HEK293 (cell line): Measurements from ENCODE around the gene CRIM1.

ENCODE experiments used
- CTCF ChIA-PET: fragments of 350-600 bp; formaldehyde crosslinking; extraction: SDS; loops from one replicate; lab custom pipeline; 2021; ENCODE audit warnings: antibody characterized with exemption; lab: Yijun Ruan, JAX
- POLR2A ChIA-PET: fragments of 300-600 bp; formaldehyde crosslinking; extraction: SDS; loops from one replicate; lab custom pipeline; 2020; ENCODE audit warnings: antibody characterized with exemption, inconsistent platforms; lab: Yijun Ruan, JAX
- H3K27ac ChIP-seq: fragments of 200-500 bp; sonication (Bioruptor generic); 2 replicates; pipeline ENCODE4 v1.5.1; 2014; ENCODE audit warnings: low read depth, low read length, control low read depth, inconsistent platforms; ENCODE audit errors: extremely low read depth
- H3K36me3 ChIP-seq, 2 experiments: fragments of 200-500 bp in 1 of 2; sonication (Bioruptor generic) in 1 of 2; 1 replicate in 1 of 2; 2 replicates in 1 of 2; pipeline ENCODE4 v1.5.1; 2014 to 2017; ENCODE audit warnings: inconsistent platforms in 2 of 2, low read length in 2 of 2; ENCODE audit not compliant: control insufficient read depth in 2 of 2, insufficient read depth in 1 of 2
- H3K4me1 ChIP-seq: fragments of 200-500 bp; sonication (Bioruptor generic); 2 replicates; pipeline ENCODE4 v1.5.1; 2014; ENCODE audit warnings: mild to moderate bottlenecking, low read length, inconsistent platforms; ENCODE audit not compliant: control insufficient read depth, insufficient read depth
- H3K4me3 ChIP-seq: 2 replicates; pipeline ENCODE4 v1.5.1; 2011; ENCODE audit warnings: low read depth, mild to moderate bottlenecking, control low read depth, low read length, moderate library complexity
- H3K9me3 ChIP-seq: fragments of 200-500 bp; sonication (Bioruptor generic); 2 replicates; pipeline ENCODE4 v1.5.1; 2014; ENCODE audit warnings: low read depth, low read length, inconsistent platforms; ENCODE audit not compliant: control insufficient read depth, insufficient read depth
- EGR2 ChIP-seq: fragments of 450-650 bp; formaldehyde crosslinking; IDR thresholded peaks from 2 replicates; pipeline ENCODE4 v1.5.1; 2016; ENCODE audit warnings: low read depth, missing biosample characterization, missing genetic modification characterization
- KLF10 ChIP-seq: fragments of 450-650 bp; IDR thresholded peaks from 2 replicates; pipeline ENCODE4 v1.5.1; 2018; ENCODE audit warnings: missing biosample characterization, mild to moderate bottlenecking, missing genetic modification characterization
- KLF8 ChIP-seq: fragments of 450-650 bp; formaldehyde crosslinking; IDR thresholded peaks from 2 replicates; pipeline ENCODE4 v1.5.1; 2016; ENCODE audit warnings: missing biosample characterization, missing genetic modification characterization
- MZF1 ChIP-seq: fragments of 450-650 bp; formaldehyde crosslinking; IDR thresholded peaks from 2 replicates; pipeline ENCODE4 v1.5.1; 2017; ENCODE audit warnings: missing biosample characterization, missing genetic modification characterization, borderline replicate concordance
- PATZ1 ChIP-seq: fragments of 450-650 bp; formaldehyde crosslinking; IDR thresholded peaks from 2 replicates; pipeline ENCODE4 v1.5.1; 2016; ENCODE audit warnings: missing biosample characterization, missing genetic modification characterization
- SCRT2 ChIP-seq: fragments of 450-650 bp; formaldehyde crosslinking; IDR thresholded peaks from 2 replicates; pipeline ENCODE4 v1.5.1; 2016; ENCODE audit warnings: missing biosample characterization, missing genetic modification characterization
- SETDB1 ChIP-seq: IDR thresholded peaks from one replicate; pipeline ENCODE4 v1.6.1; 2017; ENCODE audit warnings: mild to moderate bottlenecking, low read length, moderate library complexity, mixed read lengths; ENCODE audit not compliant: insufficient read length
- TRIM28 ChIP-seq: IDR thresholded peaks from 2 replicates; pipeline ENCODE4 v1.6.1; 2011; ENCODE audit warnings: low read length, control low read depth, borderline replicate concordance
- WT1 ChIP-seq: fragments of 450-650 bp; formaldehyde crosslinking; IDR thresholded peaks from 2 replicates; pipeline ENCODE4 v1.5.1; 2016; ENCODE audit warnings: missing biosample characterization, missing genetic modification characterization
- ZBTB20 ChIP-seq: fragments of 450-650 bp; formaldehyde crosslinking; IDR thresholded peaks from 2 replicates; pipeline ENCODE4 v1.5.1; 2016; ENCODE audit warnings: missing biosample characterization, missing genetic modification characterization
- ZBTB44 ChIP-seq: fragments of 450-650 bp; IDR thresholded peaks from 2 replicates; pipeline ENCODE4 v1.5.1; 2018; ENCODE audit warnings: missing biosample characterization, mild to moderate bottlenecking, missing genetic modification characterization
- ZNF112 ChIP-seq: fragments of 450-650 bp; formaldehyde crosslinking; IDR thresholded peaks from 2 replicates; pipeline ENCODE4 v1.5.0; 2017; ENCODE audit warnings: missing biosample characterization, missing genetic modification characterization
- ZNF114 ChIP-seq: fragments of 450-650 bp; formaldehyde crosslinking; IDR thresholded peaks from 2 replicates; pipeline ENCODE4 v1.5.0; 2017; ENCODE audit warnings: missing biosample characterization, missing genetic modification characterization
- ZNF121 ChIP-seq: fragments of 450-650 bp; formaldehyde crosslinking; IDR thresholded peaks from 2 replicates; pipeline ENCODE4 v1.5.1; 2016; ENCODE audit warnings: missing biosample characterization, missing genetic modification characterization
- ZNF169 ChIP-seq: fragments of 450-650 bp; formaldehyde crosslinking; IDR thresholded peaks from 2 replicates; pipeline ENCODE4 v1.5.1; 2016; ENCODE audit warnings: missing biosample characterization, missing genetic modification characterization
- ZNF174 ChIP-seq: fragments of 450-650 bp; formaldehyde crosslinking; IDR thresholded peaks from 2 replicates; pipeline ENCODE4 v1.5.0; 2017; ENCODE audit warnings: missing biosample characterization, mild to moderate bottlenecking, missing genetic modification characterization
- ZNF214 ChIP-seq: fragments of 450-650 bp; formaldehyde crosslinking; IDR thresholded peaks from 2 replicates; pipeline ENCODE4 v1.5.1; 2017; ENCODE audit warnings: missing biosample characterization, mild to moderate bottlenecking, missing genetic modification characterization, borderline replicate concordance
- ZNF280C ChIP-seq: fragments of 450-650 bp; formaldehyde crosslinking; IDR thresholded peaks from 2 replicates; pipeline ENCODE4 v1.5.1; 2016; ENCODE audit warnings: missing biosample characterization, missing genetic modification characterization
- ZNF341 ChIP-seq: fragments of 450-650 bp; formaldehyde crosslinking; IDR thresholded peaks from 2 replicates; pipeline ENCODE4; 2016; ENCODE audit warnings: low read depth, missing biosample characterization, missing genetic modification characterization
- ZNF423 ChIP-seq: fragments of 450-650 bp; formaldehyde crosslinking; IDR thresholded peaks from 2 replicates; pipeline ENCODE4 v1.5.1; 2016; ENCODE audit warnings: missing biosample characterization, missing genetic modification characterization
- ZNF514 ChIP-seq: fragments of 450-650 bp; formaldehyde crosslinking; IDR thresholded peaks from 2 replicates; pipeline ENCODE4 v1.5.1; 2016; ENCODE audit warnings: missing biosample characterization, missing genetic modification characterization
- ZNF518A ChIP-seq: fragments of 450-650 bp; formaldehyde crosslinking; conservative IDR thresholded peaks from 2 replicates; pipeline ENCODE4 v1.5.1; 2016; ENCODE audit warnings: low read depth, missing biosample characterization, missing genetic modification characterization
- ZNF521 ChIP-seq: fragments of 450-650 bp; formaldehyde crosslinking; IDR thresholded peaks from 2 replicates; pipeline ENCODE4 v1.5.1; 2017; ENCODE audit warnings: missing biosample characterization, mild to moderate bottlenecking, missing genetic modification characterization
- ZNF529 ChIP-seq: fragments of 450-650 bp; formaldehyde crosslinking; IDR thresholded peaks from 2 replicates; pipeline ENCODE4 v1.5.1; 2017; ENCODE audit warnings: missing genetic modification characterization, missing biosample characterization; ENCODE audit not compliant: insufficient replicate concordance
- ZNF585B ChIP-seq: fragments of 450-650 bp; formaldehyde crosslinking; IDR thresholded peaks from 2 replicates; pipeline ENCODE4 v1.5.1; 2016; ENCODE audit warnings: missing biosample characterization, missing genetic modification characterization
- ZNF654 ChIP-seq: fragments of 450-650 bp; formaldehyde crosslinking; IDR thresholded peaks from 2 replicates; pipeline ENCODE4 v1.5.1; 2016; ENCODE audit warnings: low read depth, missing biosample characterization, missing genetic modification characterization
- ZNF664 ChIP-seq: fragments of 450-650 bp; formaldehyde crosslinking; IDR thresholded peaks from 2 replicates; pipeline ENCODE4 v1.5.1; 2016; ENCODE audit warnings: missing biosample characterization, missing genetic modification characterization
- ZNF670 ChIP-seq: fragments of 450-650 bp; formaldehyde crosslinking; IDR thresholded peaks from 2 replicates; pipeline ENCODE4 v1.5.1; 2016; ENCODE audit warnings: missing biosample characterization, missing genetic modification characterization, low read depth

CRIM1 gene

GRCh38 chr2:36397728-36398413 lies 42.3 kb downstream of the CRIM1 start:
- H3K36me3 ChIP-seq, result no peaks in the 10 kb centered on the region
- CTCF ChIA-PET, result no interaction called here
- peaks cover 26% of the 10 kb centered on the region for H3K4me1 ChIP-seq
- H3K9me3 ChIP-seq, result no peaks in the 10 kb centered on the region
- no peak overlapping the region for H3K27ac ChIP-seq
- H3K4me3 ChIP-seq, result no peak overlapping the region
- POLR2A ChIA-PET, result no interaction called here
- TF ChIP-seq PATZ1, result 0 out of 2 replicates have a peak, but pooled peaks have one; percentile 31
- peak; percentile 51; the same call in 1 of the 2 replicates for TF ChIP-seq KLF8
- no peak for TF ChIP-seq ZNF114
- no peak for TF ChIP-seq ZBTB20 (tag by site-specific recombination)
- no peak for TF ChIP-seq ZNF518A (tag by site-specific recombination)
- TF ChIP-seq EGR2 (tag by site-specific recombination), result no peak
- no peak for TF ChIP-seq ZNF280C
- TF ChIP-seq ZNF121, result no peak
- TF ChIP-seq MZF1, result no peak
- TF ChIP-seq ZNF670 (tag by site-specific recombination), result no peak
- TF ChIP-seq TRIM28, result no peak
- no peak for TF ChIP-seq ZNF529 (tag by site-specific recombination)
- no peak for TF ChIP-seq WT1
- TF ChIP-seq ZNF214 (tag by site-specific recombination), result no peak
- TF ChIP-seq ZNF514, result no peak
- TF ChIP-seq ZNF654, result no peak
- TF ChIP-seq SCRT2 (tag by site-specific recombination), result no peak
- no peak for TF ChIP-seq ZNF664 (tag by site-specific recombination)
- no peak for TF ChIP-seq ZNF341 (tag by site-specific recombination)
- TF ChIP-seq ZNF174 (tag by site-specific recombination), result no peak
- 0 out of 2 replicates have a peak, but pooled peaks have one; percentile 19 for TF ChIP-seq KLF10
- TF ChIP-seq ZNF112 (tag by site-specific recombination), result no peak
- no peak for TF ChIP-seq ZNF585B (tag by site-specific recombination)
- TF ChIP-seq ZNF423 (tag by site-specific recombination), result no peak
- no peak for TF ChIP-seq ZNF521 (tag by site-specific recombination)
- TF ChIP-seq ZNF169, result no peak
- no peak for TF ChIP-seq ZBTB44 (tag by site-specific recombination)
- TF ChIP-seq SETDB1, result no peak
